GM18951 (cell line): ENCODE results near the gene TBCA.

ENCODE experiments used
- POLR2A ChIP-seq: IDR thresholded peaks from 4 replicates; pipeline ENCODE4 v1.6.1; 2011; ENCODE audit warnings: mild to moderate bottlenecking; ENCODE audit not compliant: insufficient read length, insufficient read depth; ENCODE audit errors: extremely low read depth
- in situ Hi-C: fragments of 300-500 bp; cut with MboI; formaldehyde crosslinking; loops from one replicate; pipeline ENCODE4 v1.12.0; 2022; ENCODE audit warnings: low sequenced_read_pairs, mixed read lengths, inconsistent platforms; ENCODE audit not compliant: unreplicated experiment

Gene TBCA

GRCh38 chr5:77662635-77663034 is 113.5 kb downstream of the TBCA start:
- in situ Hi-C loops = no loop called here
- TF ChIP-seq POLR2A = no peak

GRCh38 chr5:77658662-77659061 is 117.5 kb downstream of the TBCA start:
- in situ Hi-C loops = no loop called here

GRCh38 chr5:77651343-77651742 is 124.8 kb downstream of the TBCA start:
- TF ChIP-seq POLR2A = no peak
- in situ Hi-C loops = no loop called here

More at GRCh38 chr5:77658662-77659061, 117.5 kb downstream of the TBCA start:
- no peak for TF ChIP-seq POLR2A

- in situ Hi-C loops = no loop called here
- TF ChIP-seq POLR2A = no peak
Observed at GRCh38 chr5:77650686-77651085, 125.5 kb downstream of the TBCA start.

GRCh38 chr5:77649776-77650175 is 126.4 kb downstream of the TBCA start:
- in situ Hi-C loops = loop anchor here (10.0 kb wide), 2 partner anchors 335 to 515 kb away; no protein-coding TSS in a partner anchor

GRCh38 chr5:77645995-77646639 is 130.0 kb downstream of the TBCA start:
- TF ChIP-seq POLR2A = no peak
- in situ Hi-C loops = loop anchor here (10.0 kb wide), 2 partner anchors 339 to 519 kb away; no protein-coding TSS in a partner anchor

More at GRCh38 chr5:77649776-77650175, 126.4 kb downstream of the TBCA start:
- TF ChIP-seq POLR2A = no peak

GRCh38 chr5:77645158-77645994 is 130.8 kb downstream of the TBCA start:
- TF ChIP-seq POLR2A = no peak
- in situ Hi-C loops = loop anchor here (10.0 kb wide), 2 partner anchors 339 to 519 kb away; no protein-coding TSS in a partner anchor

- TF ChIP-seq POLR2A = no peak
- in situ Hi-C loops = loop anchor here (10.0 kb wide), 2 partner anchors 340 to 520 kb away; no protein-coding TSS in a partner anchor
Observed at GRCh38 chr5:77644371-77645157, 131.6 kb downstream of the TBCA start.

- in situ Hi-C loops = loop anchor here (10.0 kb wide), 2 partner anchors 341 to 521 kb away; no protein-coding TSS in a partner anchor
- TF ChIP-seq POLR2A = no peak
Observed at GRCh38 chr5:77643654-77644370, 132.3 kb downstream of the TBCA start.

GRCh38 chr5:77642738-77643653 is 133.1 kb downstream of the TBCA start:
- no peak for TF ChIP-seq POLR2A
- in situ Hi-C loops = loop anchor here (10.0 kb wide), 2 partner anchors 342 to 522 kb away; no protein-coding TSS in a partner anchor

GRCh38 chr5:77641963-77642737 is 134.0 kb downstream of the TBCA start:
- in situ Hi-C loops = loop anchor here (10.0 kb wide), 2 partner anchors 343 to 523 kb away; no protein-coding TSS in a partner anchor
- TF ChIP-seq POLR2A = no peak
